ENCODE results near the gene ZNF578. TPM values are rescaled to one million over a fixed set of nuclear protein-coding genes. Genes with fewer than 3 reads are reported as not detected.
"Not testable (repeated sequence)": the region's sequence is repeated elsewhere in the genome, so short reads cannot be mapped to it uniquely, and the experiment has no call there.

ZNF578 gene
- total RNA-seq: 1.2 and 2.0 TPM in 2 replicates

GRCh38 chr19:52453324-52454094, at the start of gene ZNF578:
Gene ZNF578, plus strand, starts transcription at chr19:52453553. Its CDS starts 48,293 bp downstream, at chr19:52501846.
- peak; percentile 57 to 87 for DNase-seq (ENCODE audit: low read depth in 2 of 2)

- no peak for DNase-seq (ENCODE audit: low read depth in 2 of 2)
Measured at GRCh38 chr19:52410276-52410675, 43.1 kb upstream of the ZNF578 start.

- no peak for DNase-seq (ENCODE audit: low read depth in 2 of 2)
Measured at GRCh38 chr19:52415711-52416110, 37.6 kb upstream of the ZNF578 start.

- no peak for DNase-seq (ENCODE audit: low read depth in 2 of 2)
Measured at GRCh38 chr19:52428937-52429336, 24.4 kb upstream of the ZNF578 start, which contains the start of gene ZNF534. Gene ZNF534, plus strand, starts transcription at chr19:52429148. Its CDS starts 2,327 bp downstream, at chr19:52431475.

GRCh38 chr19:52442179-52442578, 11.2 kb upstream of the ZNF578 start:
- no peak for DNase-seq (ENCODE audit: low read depth in 2 of 2)

- DNase-seq (ENCODE audit: low read depth in 2 of 2): no peak
Measured at GRCh38 chr19:52444506-52444905, 8.8 kb upstream of the ZNF578 start.

- DNase-seq (ENCODE audit: low read depth in 2 of 2): no peak
Measured at GRCh38 chr19:52451241-52451640, 2.1 kb upstream of the ZNF578 start.

GRCh38 chr19:52464798-52465470, 11.6 kb downstream of the ZNF578 start:
- no peak for DNase-seq (ENCODE audit: low read depth in 2 of 2)

GRCh38 chr19:52473655-52474350, 20.4 kb downstream of the ZNF578 start:
- DNase-seq (ENCODE audit: low read depth in 2 of 2): no peak

- DNase-seq (ENCODE audit: low read depth in 2 of 2): no peak
Measured at GRCh38 chr19:52474351-52475127, 21.2 kb downstream of the ZNF578 start.

- not testable (repeated sequence) for DNase-seq (ENCODE audit: low read depth in 2 of 2)
Measured at GRCh38 chr19:52484111-52484743, 30.9 kb downstream of the ZNF578 start.

GRCh38 chr19:52485064-52485463, 31.7 kb downstream of the ZNF578 start:
- not testable (repeated sequence) for DNase-seq (ENCODE audit: low read depth in 2 of 2)

GRCh38 chr19:52485561-52486240, 32.3 kb downstream of the ZNF578 start:
- not testable (repeated sequence) for DNase-seq (ENCODE audit: low read depth in 2 of 2)

- no peak for DNase-seq (ENCODE audit: low read depth in 2 of 2)
Measured at GRCh38 chr19:52492201-52492993, 39.0 kb downstream of the ZNF578 start.

- DNase-seq (ENCODE audit: low read depth in 2 of 2): peak in 1 of 2 donors; percentile 22
Measured at GRCh38 chr19:52492994-52493470, 39.7 kb downstream of the ZNF578 start.

- peak in 1 of 2 donors; percentile 48 for DNase-seq (ENCODE audit: low read depth in 2 of 2)
Measured at GRCh38 chr19:52494518-52494917, 41.2 kb downstream of the ZNF578 start.

- DNase-seq (ENCODE audit: low read depth in 2 of 2): no peak
Measured at GRCh38 chr19:52498571-52498970, 45.2 kb downstream of the ZNF578 start.

GRCh38 chr19:52500474-52500873, 47.1 kb downstream of the ZNF578 start:
- not testable (repeated sequence) for DNase-seq (ENCODE audit: low read depth in 2 of 2)

- not testable (repeated sequence) for DNase-seq (ENCODE audit: low read depth in 2 of 2)
Measured at GRCh38 chr19:52500991-52501390, 47.6 kb downstream of the ZNF578 start.

All from lung microvascular endothelial cell (primary cell).